ENCODE results near the gene TNS2.

TNS2 gene

DNA sequence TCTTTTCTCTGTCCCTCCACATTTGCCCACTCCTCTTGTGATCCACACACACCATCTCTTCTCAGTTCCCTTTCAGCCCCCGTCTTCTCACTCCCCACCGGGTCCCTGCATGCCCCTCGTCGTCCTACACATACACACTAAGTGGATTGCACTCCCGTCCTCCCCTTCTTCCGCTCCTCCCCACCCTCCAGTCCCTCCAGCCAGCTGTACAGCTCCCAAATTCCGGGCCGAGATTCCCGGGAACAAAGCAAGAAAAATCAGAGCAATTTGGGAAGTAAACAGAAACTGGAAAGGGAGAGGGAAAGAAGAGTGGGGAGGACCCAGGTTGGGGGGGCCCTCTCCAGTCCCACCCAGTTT is 47.3 kb downstream of the TNS2 start (continued):
- TF ChIP-seq ZNF785 (tag by site-specific recombination; IDR thresholded peaks at IDR 0.05) (no peak), ZNF138 (tag by site-specific recombination; IDR thresholded peaks at IDR 0.05; ENCODE audit: borderline replicate concordance) (no peak), ZNF544 (tag by site-specific recombination; IDR thresholded peaks at IDR 0.05) (0 out of 2 replicates have a peak, but pooled peaks have one; percentile 32), ZNF19 (tag by site-specific recombination; IDR thresholded peaks at IDR 0.05; ENCODE audit: low read depth) (no peak), ZNF677 (tag by site-specific recombination; IDR thresholded peaks at IDR 0.05) (no peak)
- TF ChIP-seq, protein P1, sequence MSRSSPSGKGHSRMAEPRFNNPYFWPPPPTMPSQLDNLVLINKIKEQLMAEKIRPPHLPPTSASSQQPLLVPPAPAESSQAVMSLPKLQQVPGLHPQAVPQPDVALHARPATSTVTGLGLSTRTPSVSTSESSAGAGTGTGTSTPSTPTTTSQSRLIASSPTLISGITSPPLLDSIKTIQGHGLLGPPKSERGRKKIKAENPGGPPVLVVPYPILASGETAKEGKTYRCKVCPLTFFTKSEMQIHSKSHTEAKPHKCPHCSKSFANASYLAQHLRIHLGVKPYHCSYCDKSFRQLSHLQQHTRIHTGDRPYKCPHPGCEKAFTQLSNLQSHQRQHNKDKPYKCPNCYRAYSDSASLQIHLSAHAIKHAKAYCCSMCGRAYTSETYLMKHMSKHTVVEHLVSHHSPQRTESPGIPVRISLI (tag by site-specific recombination; IDR thresholded peaks at IDR 0.05), result no peak
- TF ChIP-seq, protein P2, sequence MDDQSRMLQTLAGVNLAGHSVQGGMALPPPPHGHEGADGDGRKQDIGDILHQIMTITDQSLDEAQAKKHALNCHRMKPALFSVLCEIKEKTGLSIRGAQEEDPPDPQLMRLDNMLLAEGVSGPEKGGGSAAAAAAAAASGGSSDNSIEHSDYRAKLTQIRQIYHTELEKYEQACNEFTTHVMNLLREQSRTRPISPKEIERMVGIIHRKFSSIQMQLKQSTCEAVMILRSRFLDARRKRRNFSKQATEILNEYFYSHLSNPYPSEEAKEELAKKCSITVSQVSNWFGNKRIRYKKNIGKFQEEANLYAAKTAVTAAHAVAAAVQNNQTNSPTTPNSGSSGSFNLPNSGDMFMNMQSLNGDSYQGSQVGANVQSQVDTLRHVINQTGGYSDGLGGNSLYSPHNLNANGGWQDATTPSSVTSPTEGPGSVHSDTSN (CRISPR knock-in tag; IDR thresholded peaks at IDR 0.05), result no peak

DNA sequence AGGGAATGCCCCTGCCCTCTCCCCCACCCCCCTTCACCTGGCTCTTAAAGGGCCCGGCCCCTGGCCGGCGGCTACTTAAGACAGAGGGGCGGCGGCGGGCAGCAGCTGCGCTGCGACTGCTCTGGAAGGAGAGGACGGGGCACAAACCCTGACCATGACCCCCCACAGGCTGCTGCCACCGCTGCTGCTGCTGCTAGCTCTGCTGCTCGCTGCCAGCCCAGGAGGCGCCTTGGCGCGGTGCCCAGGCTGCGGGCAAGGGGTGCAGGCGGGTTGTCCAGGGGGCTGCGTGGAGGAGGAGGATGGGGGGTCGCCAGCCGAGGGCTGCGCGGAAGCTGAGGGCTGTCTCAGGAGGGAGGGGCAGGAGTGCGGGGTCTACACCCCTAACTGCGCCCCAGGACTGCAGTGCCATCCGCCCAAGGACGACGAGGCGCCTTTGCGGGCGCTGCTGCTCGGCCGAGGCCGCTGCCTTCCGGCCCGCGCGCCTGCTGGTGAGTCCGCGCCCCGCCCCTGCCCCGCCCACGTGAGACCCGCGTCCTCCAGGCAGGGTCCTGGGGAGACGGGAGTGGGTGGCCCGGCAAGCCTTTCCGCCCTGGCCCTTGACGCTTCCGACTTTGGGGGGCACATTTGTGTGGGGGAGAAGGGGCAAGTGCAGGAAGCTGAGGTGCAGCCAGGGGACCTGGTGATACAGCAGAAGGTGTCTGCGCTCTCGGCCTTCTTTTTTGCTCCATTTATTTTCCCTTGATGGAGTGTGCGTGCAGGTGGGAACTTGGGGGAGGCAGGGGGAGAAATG is 47.9 kb downstream of the TNS2 start, which contains the start of gene IGFBP6:
TSS of gene IGFBP6 (plus strand) at position 104 of the 790 bp plus-strand sequence. CDS start at position 155, 51 bp downstream.
- Histone ChIP-seq H3K36me3 (ENCODE audit: control insufficient read depth in 2 of 2, insufficient read depth in 1 of 2, low read length in 2 of 2) (no peaks in the 10 kb centered on the region), H3K4me3 (ENCODE audit: low read depth, low read length) (peak within 1 kb of the TSS; percentile 55), H3K9me3 (ENCODE audit: control insufficient read depth, insufficient read depth, low read depth, low read length) (no peaks in the 10 kb centered on the region), H3K4me1 (ENCODE audit: control insufficient read depth, insufficient read depth, low read length) (peaks cover 3% of the 10 kb centered on the region; the same call in 1 of the 2 replicates), H3K27ac (ENCODE audit: extremely low read depth, low read depth, low read length) (peak within 1 kb of the TSS; percentile 28; the same call in 1 of the 2 replicates)
- CTCF ChIA-PET, result interaction anchor here (0.6 to 7.8 kb wide), 17 partner anchors 11 to 815 kb away, joined by 3 to 264 read pairs (median 5); partner anchors contain the start of genes SP1 and SPRYD3
- POLR2A ChIA-PET, result interaction anchor here (1.2 to 1.8 kb wide), 3 partner anchors 18 to 37 kb away, joined by 4 to 17 read pairs (median 13); partner anchors contain the start of gene SPRYD3
- TF ChIP-seq ZNF76 (tag by site-specific recombination; IDR thresholded peaks at IDR 0.05; ENCODE audit: borderline replicate concordance, low read depth), result peak; percentile 27; the same call in 1 of the 2 replicates
- TF ChIP-seq ZNF837 (tag by site-specific recombination; IDR thresholded peaks at IDR 0.05), result 0 out of 2 replicates have a peak, but pooled peaks have one; percentile 40
- TF ChIP-seq, protein P3, sequence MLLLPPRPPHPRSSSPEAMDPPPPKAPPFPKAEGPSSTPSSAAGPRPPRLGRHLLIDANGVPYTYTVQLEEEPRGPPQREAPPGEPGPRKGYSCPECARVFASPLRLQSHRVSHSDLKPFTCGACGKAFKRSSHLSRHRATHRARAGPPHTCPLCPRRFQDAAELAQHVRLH (tag by site-specific recombination; IDR thresholded peaks at IDR 0.05), result no peak
- TF ChIP-seq MYNN (tag by site-specific recombination; IDR thresholded peaks at IDR 0.05; ENCODE audit: borderline replicate concordance), result no peak
- no peak for TF ChIP-seq ZNF530 (tag by site-specific recombination; IDR thresholded peaks at IDR 0.05; ENCODE audit: low read depth)
- 0 out of 2 replicates have a peak, but pooled peaks have one; percentile 21 for TF ChIP-seq ZSCAN16 (tag by site-specific recombination; IDR thresholded peaks at IDR 0.05)
- no peak for TF ChIP-seq ZNF114 (tag by site-specific recombination; IDR thresholded peaks at IDR 0.05)
- TF ChIP-seq, protein P4, sequence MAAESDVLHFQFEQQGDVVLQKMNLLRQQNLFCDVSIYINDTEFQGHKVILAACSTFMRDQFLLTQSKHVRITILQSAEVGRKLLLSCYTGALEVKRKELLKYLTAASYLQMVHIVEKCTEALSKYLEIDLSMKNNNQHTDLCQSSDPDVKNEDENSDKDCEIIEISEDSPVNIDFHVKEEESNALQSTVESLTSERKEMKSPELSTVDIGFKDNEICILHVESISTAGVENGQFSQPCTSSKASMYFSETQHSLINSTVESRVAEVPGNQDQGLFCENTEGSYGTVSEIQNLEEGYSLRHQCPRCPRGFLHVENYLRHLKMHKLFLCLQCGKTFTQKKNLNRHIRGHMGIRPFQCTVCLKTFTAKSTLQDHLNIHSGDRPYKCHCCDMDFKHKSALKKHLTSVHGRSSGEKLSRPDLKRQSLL (tag by site-specific recombination; IDR thresholded peaks at IDR 0.05), result no peak
- TF ChIP-seq, protein P5, sequence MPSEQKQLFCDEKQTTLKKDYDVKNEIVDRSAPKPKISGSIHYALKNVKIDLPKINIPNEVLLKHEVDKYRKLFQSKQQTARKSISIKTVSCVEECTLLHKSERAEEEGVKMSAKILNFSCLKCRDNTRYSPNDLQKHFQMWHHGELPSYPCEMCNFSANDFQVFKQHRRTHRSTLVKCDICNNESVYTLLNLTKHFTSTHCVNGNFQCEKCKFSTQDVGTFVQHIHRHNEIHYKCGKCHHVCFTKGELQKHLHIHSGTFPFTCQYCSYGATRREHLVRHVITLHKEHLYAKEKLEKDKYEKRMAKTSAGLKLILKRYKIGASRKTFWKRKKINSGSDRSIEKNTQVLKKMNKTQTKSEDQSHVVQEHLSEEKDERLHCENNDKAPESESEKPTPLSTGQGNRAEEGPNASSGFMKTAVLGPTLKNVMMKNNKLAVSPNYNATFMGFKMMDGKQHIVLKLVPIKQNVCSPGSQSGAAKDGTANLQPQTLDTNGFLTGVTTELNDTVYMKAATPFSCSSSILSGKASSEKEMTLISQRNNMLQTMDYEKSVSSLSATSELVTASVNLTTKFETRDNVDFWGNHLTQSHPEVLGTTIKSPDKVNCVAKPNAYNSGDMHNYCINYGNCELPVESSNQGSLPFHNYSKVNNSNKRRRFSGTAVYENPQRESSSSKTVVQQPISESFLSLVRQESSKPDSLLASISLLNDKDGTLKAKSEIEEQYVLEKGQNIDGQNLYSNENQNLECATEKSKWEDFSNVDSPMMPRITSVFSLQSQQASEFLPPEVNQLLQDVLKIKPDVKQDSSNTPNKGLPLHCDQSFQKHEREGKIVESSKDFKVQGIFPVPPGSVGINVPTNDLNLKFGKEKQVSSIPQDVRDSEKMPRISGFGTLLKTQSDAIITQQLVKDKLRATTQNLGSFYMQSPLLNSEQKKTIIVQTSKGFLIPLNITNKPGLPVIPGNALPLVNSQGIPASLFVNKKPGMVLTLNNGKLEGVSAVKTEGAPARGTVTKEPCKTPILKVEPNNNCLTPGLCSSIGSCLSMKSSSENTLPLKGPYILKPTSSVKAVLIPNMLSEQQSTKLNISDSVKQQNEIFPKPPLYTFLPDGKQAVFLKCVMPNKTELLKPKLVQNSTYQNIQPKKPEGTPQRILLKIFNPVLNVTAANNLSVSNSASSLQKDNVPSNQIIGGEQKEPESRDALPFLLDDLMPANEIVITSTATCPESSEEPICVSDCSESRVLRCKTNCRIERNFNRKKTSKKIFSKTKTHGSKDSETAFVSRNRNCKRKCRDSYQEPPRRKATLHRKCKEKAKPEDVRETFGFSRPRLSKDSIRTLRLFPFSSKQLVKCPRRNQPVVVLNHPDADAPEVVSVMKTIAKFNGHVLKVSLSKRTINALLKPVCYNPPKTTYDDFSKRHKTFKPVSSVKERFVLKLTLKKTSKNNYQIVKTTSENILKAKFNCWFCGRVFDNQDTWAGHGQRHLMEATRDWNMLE (tag by site-specific recombination; conservative IDR thresholded peaks at IDR 0.05; ENCODE audit: low read depth), result no peak
- peak; percentile 95 for TF ChIP-seq ZBTB8A (tag by site-specific recombination; IDR thresholded peaks at IDR 0.05)
- TF ChIP-seq ZNF629 (tag by site-specific recombination; IDR thresholded peaks at IDR 0.05), result peak; percentile 29; the same call in 1 of the 2 replicates
- TF ChIP-seq, protein P6, sequence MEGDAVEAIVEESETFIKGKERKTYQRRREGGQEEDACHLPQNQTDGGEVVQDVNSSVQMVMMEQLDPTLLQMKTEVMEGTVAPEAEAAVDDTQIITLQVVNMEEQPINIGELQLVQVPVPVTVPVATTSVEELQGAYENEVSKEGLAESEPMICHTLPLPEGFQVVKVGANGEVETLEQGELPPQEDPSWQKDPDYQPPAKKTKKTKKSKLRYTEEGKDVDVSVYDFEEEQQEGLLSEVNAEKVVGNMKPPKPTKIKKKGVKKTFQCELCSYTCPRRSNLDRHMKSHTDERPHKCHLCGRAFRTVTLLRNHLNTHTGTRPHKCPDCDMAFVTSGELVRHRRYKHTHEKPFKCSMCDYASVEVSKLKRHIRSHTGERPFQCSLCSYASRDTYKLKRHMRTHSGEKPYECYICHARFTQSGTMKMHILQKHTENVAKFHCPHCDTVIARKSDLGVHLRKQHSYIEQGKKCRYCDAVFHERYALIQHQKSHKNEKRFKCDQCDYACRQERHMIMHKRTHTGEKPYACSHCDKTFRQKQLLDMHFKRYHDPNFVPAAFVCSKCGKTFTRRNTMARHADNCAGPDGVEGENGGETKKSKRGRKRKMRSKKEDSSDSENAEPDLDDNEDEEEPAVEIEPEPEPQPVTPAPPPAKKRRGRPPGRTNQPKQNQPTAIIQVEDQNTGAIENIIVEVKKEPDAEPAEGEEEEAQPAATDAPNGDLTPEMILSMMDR (tag by site-specific recombination; IDR thresholded peaks at IDR 0.05), result peak; percentile 47; the same call in 1 of the 2 replicates
- TF ChIP-seq, protein P2 (CRISPR knock-in tag; IDR thresholded peaks at IDR 0.05), result 0 out of 2 replicates have a peak, but pooled peaks have one; percentile 50
- no peak for TF ChIP-seq ZNF664 (tag by site-specific recombination; IDR thresholded peaks at IDR 0.05)
- no peak for TF ChIP-seq ZNF140 (tag by site-specific recombination; IDR thresholded peaks at IDR 0.05)
- 0 out of 2 replicates have a peak, but pooled peaks have one; percentile 56 for TF ChIP-seq ZNF561 (tag by site-specific recombination; IDR thresholded peaks at IDR 0.05; ENCODE audit: borderline replicate concordance)
- 0 out of 2 replicates have a peak, but pooled peaks have one; percentile 37 for TF ChIP-seq GLI4 (tag by site-specific recombination; IDR thresholded peaks at IDR 0.05)
